Hepatocyte (in vitro differentiated cells): ENCODE data around the gene FZR1. TPM values are rescaled to one million over a fixed set of nuclear protein-coding genes. Genes with fewer than 3 reads are reported as not detected.

Experiments used
- DNase-seq: peaks from one replicate; pipeline ENCODE4 v3.0.0-alpha.2; 2016; ENCODE audit warnings: low spot score
- H2AFZ ChIP-seq: fragments of 200-600 bp; sonication (generic); 2 replicates; pipeline ENCODE4 v1.6.0; 2016; ENCODE audit warnings: antibody characterized with exemption, mild to moderate bottlenecking
- H3K27ac ChIP-seq: fragments of 200-600 bp; sonication (generic); 2 replicates; pipeline ENCODE4 v1.5.1; 2016; ENCODE audit warnings: mild to moderate bottlenecking
- H3K27me3 ChIP-seq: fragments of 200-600 bp; sonication (generic); 2 replicates; pipeline ENCODE4 v1.6.1; 2016
- H3K36me3 ChIP-seq: fragments of 200-600 bp; sonication (generic); replicated peaks from 2 replicates; pipeline ENCODE4 v1.5.1; 2016; ENCODE audit warnings: low read depth; ENCODE audit not compliant: insufficient read depth
- H3K4me1 ChIP-seq: fragments of 200-600 bp; sonication (generic); 2 replicates; pipeline ENCODE4 v1.5.1; 2016; ENCODE audit warnings: mild to moderate bottlenecking, moderate library complexity; ENCODE audit not compliant: insufficient read depth
- H3K4me2 ChIP-seq: fragments of 200-600 bp; sonication (generic); 2 replicates; pipeline ENCODE4 v1.6.0; 2016
- H3K4me3 ChIP-seq: fragments of 200-600 bp; sonication (generic); 2 replicates; pipeline ENCODE4 v1.5.1; 2016; ENCODE audit warnings: mild to moderate bottlenecking
- H3K79me2 ChIP-seq: fragments of 200-600 bp; sonication (generic); 2 replicates; pipeline ENCODE4 v1.6.0; 2017; ENCODE audit warnings: mild to moderate bottlenecking
- H3K9me2 ChIP-seq: fragments of 200-600 bp; sonication (generic); replicated peaks from 2 replicates; pipeline ENCODE4 v1.6.0; 2017; ENCODE audit warnings: mild to moderate bottlenecking; ENCODE audit not compliant: insufficient read depth
- H3K9me3 ChIP-seq: fragments of 200-600 bp; sonication (generic); 2 replicates; pipeline ENCODE4 v1.5.1; 2016; ENCODE audit warnings: low read depth, mild to moderate bottlenecking
- H4K20me1 ChIP-seq: fragments of 200-600 bp; sonication (generic); 2 replicates; pipeline ENCODE4 v1.6.0; 2016; ENCODE audit warnings: mild to moderate bottlenecking; ENCODE audit not compliant: insufficient read depth, poor library complexity, severe bottlenecking
- CTCF ChIP-seq: fragments of 200-600 bp; sonication (generic); IDR thresholded peaks from 2 replicates; pipeline ENCODE4 v1.5.1; 2016; ENCODE audit warnings: antibody characterized with exemption, mild to moderate bottlenecking; ENCODE audit not compliant: poor library complexity
- EZH2 ChIP-seq: fragments of 200-600 bp; sonication (generic); IDR thresholded peaks from 2 replicates; pipeline ENCODE4 v1.6.1; 2016; ENCODE audit warnings: antibody characterized with exemption, mild to moderate bottlenecking, borderline replicate concordance
- EZH2phosphoT487 ChIP-seq: fragments of 200-600 bp; sonication (generic); IDR thresholded peaks from one replicate; pipeline ENCODE4 v1.6.1; 2018; ENCODE audit warnings: antibody characterized with exemption, mild to moderate bottlenecking, low read depth, moderate library complexity; ENCODE audit not compliant: unreplicated experiment, severe bottlenecking
- WGBS: methylation state at CpG from one replicate; pipeline ENCODE4 v1.1.6; 2016; ENCODE audit warnings: low lambda C conversion rate; ENCODE audit errors: missing lambda C conversion rate; 5-methylcytosine and 5-hydroxymethylcytosine counted together
- polyA plus RNA-seq: library from polyadenylated mRNA; unstranded; fragments of >200 nt; fragmentation: Nextera tagmentation; extraction: Ambion mirVana; gene quantifications from 2 replicates; pipeline ENCODE4 v1.2.1, GENCODE V29; 2016
- total RNA-seq: library from RNA; depleted of rRNA; stranded (reverse); fragments of >200 nt; gene quantifications from 2 replicates; pipeline ENCODE4 v1.2.3, GENCODE V29; 2014

The FZR1 gene
- total and polyA plus RNA-seq, 2 experiments from 2014 or later: 32.1 to 51.0 TPM

- no peak for TF ChIP-seq EZH2
- TF ChIP-seq EZH2phosphoT487: no peak
- no peak for TF ChIP-seq CTCF
- peaks cover 3% of the 10 kb centered on the region for H4K20me1 ChIP-seq
- no peak overlapping the region for H3K27ac ChIP-seq
- 93% methylated on average over 14 of the region's 14 CpGs for WGBS
- no peaks in the 10 kb centered on the region for H3K9me2 ChIP-seq
- no peaks in the 10 kb centered on the region for H3K4me1 ChIP-seq
- no peaks in the 10 kb centered on the region for H3K9me3 ChIP-seq
- H3K79me2 ChIP-seq: no peaks in the 10 kb centered on the region
- H3K27me3 ChIP-seq: no peaks in the 10 kb centered on the region
- H3K4me2 ChIP-seq: no peak overlapping the region
- DNase-seq: no peak
- no peak overlapping the region for H2AFZ ChIP-seq
- no peak overlapping the region for H3K4me3 ChIP-seq
- H3K36me3 ChIP-seq: no peaks in the 10 kb centered on the region
Observed at GRCh38 chr19:3535563-3535965, 29.5 kb downstream of the FZR1 start.

GRCh38 chr19:3535981-3536380 is 29.9 kb downstream of the FZR1 start:
- no peak overlapping the region for H3K27ac ChIP-seq
- no peaks in the 10 kb centered on the region for H3K79me2 ChIP-seq
- H3K27me3 ChIP-seq: no peaks in the 10 kb centered on the region
- no peaks in the 10 kb centered on the region for H3K9me2 ChIP-seq
- H3K9me3 ChIP-seq: no peaks in the 10 kb centered on the region
- WGBS: 98% methylated on average over 6 of the region's 10 CpGs
- DNase-seq: no peak
- TF ChIP-seq EZH2phosphoT487 (no peak), CTCF (no peak), EZH2 (no peak)
- H3K4me1 ChIP-seq: no peaks in the 10 kb centered on the region
- H3K36me3 ChIP-seq: no peaks in the 10 kb centered on the region
- H3K4me3 ChIP-seq: no peak overlapping the region
- no peak overlapping the region for H3K4me2 ChIP-seq
- H2AFZ ChIP-seq: no peak overlapping the region
- peaks cover 3% of the 10 kb centered on the region for H4K20me1 ChIP-seq

- DNase-seq: no peak
- H3K27me3 ChIP-seq: no peaks in the 10 kb centered on the region
- no peaks in the 10 kb centered on the region for H3K79me2 ChIP-seq
- WGBS: 92% methylated on average over 27 of the region's 27 CpGs
- no peak overlapping the region for H2AFZ ChIP-seq
- H3K4me1 ChIP-seq: no peaks in the 10 kb centered on the region
- H3K4me3 ChIP-seq: no peak overlapping the region
- no peaks in the 10 kb centered on the region for H3K36me3 ChIP-seq
- no peak overlapping the region for H3K27ac ChIP-seq
- H4K20me1 ChIP-seq: peaks cover 3% of the 10 kb centered on the region
- H3K4me2 ChIP-seq: no peak overlapping the region
- no peaks in the 10 kb centered on the region for H3K9me3 ChIP-seq
- H3K9me2 ChIP-seq: no peaks in the 10 kb centered on the region
- no peak for TF ChIP-seq EZH2phosphoT487
- TF ChIP-seq EZH2: no peak
- no peak for TF ChIP-seq CTCF
Observed at GRCh38 chr19:3536429-3537100, 30.5 kb downstream of the FZR1 start.

GRCh38 chr19:3537101-3537437 is 31.0 kb downstream of the FZR1 start:
- H3K4me2 ChIP-seq: no peak overlapping the region
- no peaks in the 10 kb centered on the region for H3K36me3 ChIP-seq
- H3K4me3 ChIP-seq: no peak overlapping the region
- H4K20me1 ChIP-seq: peaks cover 3% of the 10 kb centered on the region
- no peak for DNase-seq
- no peaks in the 10 kb centered on the region for H3K27me3 ChIP-seq
- no peaks in the 10 kb centered on the region for H3K9me2 ChIP-seq
- H3K9me3 ChIP-seq: no peaks in the 10 kb centered on the region
- no peak overlapping the region for H3K27ac ChIP-seq
- no peak overlapping the region for H2AFZ ChIP-seq
- no peaks in the 10 kb centered on the region for H3K79me2 ChIP-seq
- WGBS: 80% methylated on average over 10 of the region's 13 CpGs
- no peak for TF ChIP-seq EZH2phosphoT487
- no peak for TF ChIP-seq CTCF
- TF ChIP-seq EZH2: no peak
- H3K4me1 ChIP-seq: no peaks in the 10 kb centered on the region
